ENCODE data around the gene NAT14.
"Not testable (repeated sequence)": the region's sequence is repeated elsewhere in the genome, so short reads cannot be mapped to it uniquely, and the experiment has no call there.

Gene NAT14

GRCh38 chr19:55504252-55504603 lies 19.2 kb downstream of the NAT14 start:
- no peak for DNase-seq

DNA sequence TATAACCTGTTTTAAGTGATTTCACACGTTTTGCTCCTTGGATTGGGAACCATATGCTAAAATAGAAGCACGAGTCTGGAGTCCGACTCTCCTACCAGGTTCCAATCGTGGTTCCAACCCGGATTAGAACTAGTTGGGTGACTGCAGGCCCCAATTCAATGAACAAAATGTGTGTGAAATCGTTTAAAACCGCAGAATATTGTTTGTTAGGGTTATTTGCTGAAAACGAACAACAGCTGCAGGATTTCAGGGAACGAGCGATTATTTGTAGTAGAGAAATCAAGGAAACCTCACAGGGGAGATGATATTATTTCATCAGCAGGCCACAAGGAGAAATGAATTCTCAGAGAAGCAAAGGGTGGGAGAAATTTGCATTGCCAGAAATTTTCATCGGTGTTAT lies 20.0 kb downstream of the NAT14 start:
- DNase-seq, result no peak

- DNase-seq, result no peak
These were observed 23.1 kb downstream of the NAT14 start for GRCh38 chr19:55508120-55508519.

DNA sequence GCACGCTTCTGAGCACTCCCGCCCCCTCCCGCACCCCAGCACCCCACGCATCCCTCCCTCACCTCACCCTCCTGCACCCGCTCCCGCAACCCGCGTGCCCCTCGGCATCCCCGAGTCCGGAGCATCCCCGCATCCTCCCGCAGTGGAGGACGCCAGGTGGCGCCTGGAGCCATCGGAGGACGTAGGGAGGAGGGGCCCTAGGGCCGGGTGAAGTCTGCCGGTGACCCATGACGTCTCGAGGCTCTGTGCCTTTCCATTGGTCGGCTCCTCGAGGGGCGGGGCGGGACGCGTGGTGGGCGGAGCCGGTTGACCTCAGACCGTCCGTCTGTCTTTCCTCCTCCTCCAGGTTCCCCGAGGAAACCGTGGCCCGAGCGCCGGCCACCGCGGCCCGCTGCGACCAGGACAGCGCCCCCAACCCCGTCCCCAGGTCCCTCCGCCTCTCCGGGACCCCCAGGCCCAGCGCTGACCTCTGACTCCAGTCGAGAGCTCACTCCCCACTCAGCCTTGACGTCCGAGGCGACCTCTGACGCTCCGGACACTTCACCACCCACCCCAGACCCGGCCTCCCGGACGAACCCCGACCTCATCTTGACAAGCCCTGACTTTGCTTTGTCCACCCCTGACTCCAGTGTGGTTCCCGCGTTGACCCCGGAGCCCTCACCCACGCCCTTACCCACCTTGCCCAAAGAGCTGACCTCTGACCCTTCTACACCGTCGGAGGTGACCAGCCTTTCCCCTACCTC lies 32.1 kb downstream of the NAT14 start:
- peak; percentile 77 for DNase-seq

GRCh38 chr19:55519451-55520311 lies 34.7 kb downstream of the NAT14 start:
- DNase-seq, result no peak

- no peak for DNase-seq
These were observed 35.8 kb downstream of the NAT14 start for GRCh38 chr19:55520691-55521292.

DNA sequence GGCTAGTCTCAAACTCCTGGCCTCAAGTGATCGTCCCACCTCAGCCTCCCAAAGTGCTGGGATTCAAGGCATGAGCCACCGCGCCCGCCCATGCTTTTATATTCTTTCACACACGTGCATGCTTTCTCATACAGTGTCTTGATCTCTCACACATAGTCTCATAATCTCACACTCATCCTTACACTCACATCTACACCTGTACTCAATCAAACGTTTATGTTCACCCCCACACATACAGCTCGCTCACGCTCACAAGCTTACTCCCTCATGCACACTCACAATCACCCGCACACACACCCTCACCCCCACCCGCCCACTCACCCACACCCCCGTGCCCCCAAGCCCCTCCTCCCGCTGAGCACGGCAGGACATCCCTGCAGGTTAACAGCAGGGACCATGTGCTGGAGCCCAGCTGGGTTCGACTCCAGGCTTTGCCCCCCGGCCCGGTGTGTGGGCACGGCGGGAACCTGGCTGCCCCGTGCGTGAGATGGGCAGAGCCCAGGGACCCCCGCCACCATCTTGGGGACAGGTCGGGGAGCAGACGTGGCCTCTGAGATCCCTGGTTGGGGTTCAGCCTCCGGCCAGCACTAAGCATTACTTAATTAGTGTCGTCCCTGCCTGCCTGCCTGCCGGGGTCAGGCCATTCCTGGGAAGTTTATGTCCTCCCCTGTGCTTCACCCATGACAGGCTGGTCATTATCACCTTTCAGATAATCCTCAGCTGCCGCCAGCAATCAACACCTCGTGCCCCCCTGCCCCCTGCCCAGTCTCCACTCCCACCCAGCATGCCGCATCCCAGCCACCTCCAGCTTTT lies 40.5 kb downstream of the NAT14 start:
- no peak for DNase-seq

- peak; percentile 70 for DNase-seq
These were observed 41.5 kb downstream of the NAT14 start for GRCh38 chr19:55526216-55527196.

GRCh38 chr19:55527197-55528029 lies 42.4 kb downstream of the NAT14 start:
- no peak for DNase-seq

- peak; percentile 69 for DNase-seq
These were observed 43.2 kb downstream of the NAT14 start for GRCh38 chr19:55528030-55528803.

DNA sequence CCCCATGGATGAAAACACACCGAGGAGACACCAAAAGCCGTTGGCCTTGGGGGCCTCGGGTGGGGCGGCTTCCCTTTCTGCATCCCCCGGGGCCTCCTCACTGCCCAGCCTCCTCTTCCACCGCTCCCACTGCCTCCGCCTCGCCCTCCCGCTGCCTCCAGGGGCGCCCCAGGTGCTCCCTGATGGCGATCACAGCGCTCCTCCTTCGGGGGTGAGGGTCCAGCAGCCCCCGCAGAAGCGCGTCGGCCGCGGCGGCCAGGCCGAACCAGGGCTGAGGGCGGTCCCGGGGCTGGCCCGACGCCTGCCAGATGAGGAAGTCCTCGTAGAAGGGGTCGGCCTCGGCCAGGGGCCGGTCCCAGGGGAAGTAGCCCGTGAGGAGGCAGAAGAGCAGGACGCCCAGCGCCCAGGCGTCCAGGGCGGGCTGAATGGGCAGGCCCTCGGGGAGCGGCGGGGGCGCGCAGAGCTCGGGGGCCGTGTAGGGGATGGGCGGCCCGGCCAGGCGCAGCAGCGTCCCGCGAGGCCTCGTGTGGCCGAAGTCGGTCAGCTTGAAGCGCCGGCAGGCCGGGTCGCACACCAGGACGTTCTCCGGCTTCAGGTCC lies 44.7 kb downstream of the NAT14 start:
- DNase-seq, result no peak

- DNase-seq, result no peak
These were observed 46.0 kb downstream of the NAT14 start for GRCh38 chr19:55530996-55531395.

DNA sequence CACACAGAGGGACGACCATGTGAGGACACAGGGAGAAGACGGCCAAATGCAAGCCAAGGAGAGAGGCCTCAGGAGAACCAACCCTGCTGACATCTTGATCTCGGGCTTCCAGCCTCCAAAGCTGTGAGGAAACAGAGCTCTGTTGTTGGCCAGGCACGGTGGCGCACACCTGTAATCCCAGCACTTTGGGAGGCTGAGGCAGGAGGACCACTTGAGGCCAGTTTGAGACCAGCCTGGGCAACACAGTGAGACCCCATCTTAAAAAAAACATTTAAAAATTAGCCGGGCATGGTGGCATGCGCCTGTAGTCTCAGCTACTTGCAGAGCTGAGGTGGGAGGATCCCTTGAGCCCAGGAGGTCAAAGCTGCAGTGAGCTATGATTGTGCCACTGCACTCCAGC lies 49.3 kb downstream of the NAT14 start:
- DNase-seq, result not testable (repeated sequence)

GRCh38 chr19:55535173-55535964 lies 50.4 kb downstream of the NAT14 start:
- DNase-seq, result no peak

DNA sequence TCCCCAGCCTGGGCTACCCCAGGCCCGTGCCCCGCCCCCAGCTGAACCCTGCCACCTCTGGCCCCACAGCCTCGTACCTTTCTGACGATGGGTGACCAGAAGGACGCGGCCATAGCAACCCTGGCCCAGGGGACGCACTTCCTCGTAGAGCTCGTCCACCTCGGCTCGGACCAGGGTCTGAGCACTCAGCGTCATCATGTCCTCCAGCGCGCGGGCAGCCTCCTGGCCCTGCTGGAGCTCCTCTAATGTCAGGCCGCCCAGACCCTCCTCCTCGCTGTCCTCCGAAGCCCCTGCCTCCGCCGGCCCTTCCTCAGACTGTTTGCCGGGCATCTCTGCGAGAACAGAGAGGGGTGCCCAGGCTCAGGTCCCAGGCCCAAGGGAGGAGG lies 51.0 kb downstream of the NAT14 start:
- DNase-seq, result no peak

DNA sequence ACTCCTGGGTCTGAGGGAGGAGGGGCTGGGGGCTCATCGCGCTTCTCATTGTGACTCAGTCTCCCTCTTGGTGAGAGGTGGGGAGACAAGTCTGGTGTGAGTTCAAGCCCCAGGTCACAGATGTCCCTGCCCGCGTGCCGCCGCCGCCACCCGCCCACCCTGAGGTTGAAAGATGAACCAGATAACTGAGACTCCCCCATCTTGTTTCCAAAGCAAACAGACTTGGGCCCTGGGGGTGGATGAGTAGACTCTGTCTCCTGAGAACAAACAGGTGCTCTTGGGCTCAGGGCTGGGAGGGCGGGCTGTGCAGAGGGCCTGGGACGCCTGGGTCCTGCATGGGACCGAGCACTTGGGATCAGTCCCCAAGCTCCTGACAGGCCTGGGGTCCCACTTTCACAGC lies 51.4 kb downstream of the NAT14 start:
- no peak for DNase-seq

Data from NCI-H510A (cell line).